Epithelial cell of esophagus (primary cell): ENCODE measurements around the gene PAGR1.

Experiments
- DNase-seq: peaks from one replicate; pipeline ENCODE4 v3.0.0; 2010; ENCODE audit warnings: low read depth
- H3K4me3 ChIP-seq: 2 replicates; pipeline ENCODE4 v1.5.1; 2011; ENCODE audit warnings: mild to moderate bottlenecking, low read length, control low read depth
- TF ChIP-seq, protein P1 (sequence below): IDR thresholded peaks from 2 replicates; pipeline ENCODE4 v1.5.1; 2011; ENCODE audit warnings: low read depth, mild to moderate bottlenecking, low read length, control low read depth, inconsistent platforms; ENCODE audit not compliant: insufficient read depth; ENCODE audit errors: missing control alignments

The PAGR1 gene

DNA sequence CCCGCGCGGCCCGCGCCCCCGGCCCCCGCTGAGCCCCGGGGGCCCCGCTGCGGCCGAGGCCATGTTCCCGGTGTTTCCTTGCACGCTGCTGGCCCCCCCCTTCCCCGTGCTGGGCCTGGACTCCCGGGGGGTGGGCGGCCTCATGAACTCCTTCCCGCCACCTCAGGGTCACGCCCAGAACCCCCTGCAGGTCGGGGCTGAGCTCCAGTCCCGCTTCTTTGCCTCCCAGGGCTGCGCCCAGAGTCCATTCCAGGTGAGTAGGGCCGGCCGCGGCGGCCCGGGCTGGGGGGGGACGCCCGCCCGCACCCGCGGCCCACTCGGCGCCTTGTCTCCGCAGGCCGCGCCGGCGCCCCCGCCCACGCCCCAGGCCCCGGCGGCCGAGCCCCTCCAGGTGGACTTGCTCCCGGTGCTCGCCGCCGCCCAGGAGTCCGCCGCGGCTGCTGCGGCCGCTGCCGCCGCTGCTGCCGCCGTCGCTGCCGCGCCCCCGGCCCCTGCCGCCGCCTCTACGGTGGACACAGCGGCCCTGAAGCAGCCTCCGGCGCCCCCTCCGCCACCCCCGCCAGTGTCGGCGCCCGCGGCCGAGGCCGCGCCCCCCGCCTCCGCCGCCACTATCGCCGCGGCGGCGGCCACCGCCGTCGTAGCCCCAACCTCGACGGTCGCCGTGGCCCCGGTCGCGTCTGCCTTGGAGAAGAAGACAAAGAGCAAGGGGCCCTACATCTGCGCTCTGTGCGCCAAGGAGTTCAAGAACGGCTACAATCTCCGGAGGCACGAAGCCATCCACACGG, 9.1 kb upstream of the PAGR1 start:
- peak overlapping the region; percentile 60 for H3K4me3 ChIP-seq
- no peak for DNase-seq
- TF ChIP-seq, protein P1, sequence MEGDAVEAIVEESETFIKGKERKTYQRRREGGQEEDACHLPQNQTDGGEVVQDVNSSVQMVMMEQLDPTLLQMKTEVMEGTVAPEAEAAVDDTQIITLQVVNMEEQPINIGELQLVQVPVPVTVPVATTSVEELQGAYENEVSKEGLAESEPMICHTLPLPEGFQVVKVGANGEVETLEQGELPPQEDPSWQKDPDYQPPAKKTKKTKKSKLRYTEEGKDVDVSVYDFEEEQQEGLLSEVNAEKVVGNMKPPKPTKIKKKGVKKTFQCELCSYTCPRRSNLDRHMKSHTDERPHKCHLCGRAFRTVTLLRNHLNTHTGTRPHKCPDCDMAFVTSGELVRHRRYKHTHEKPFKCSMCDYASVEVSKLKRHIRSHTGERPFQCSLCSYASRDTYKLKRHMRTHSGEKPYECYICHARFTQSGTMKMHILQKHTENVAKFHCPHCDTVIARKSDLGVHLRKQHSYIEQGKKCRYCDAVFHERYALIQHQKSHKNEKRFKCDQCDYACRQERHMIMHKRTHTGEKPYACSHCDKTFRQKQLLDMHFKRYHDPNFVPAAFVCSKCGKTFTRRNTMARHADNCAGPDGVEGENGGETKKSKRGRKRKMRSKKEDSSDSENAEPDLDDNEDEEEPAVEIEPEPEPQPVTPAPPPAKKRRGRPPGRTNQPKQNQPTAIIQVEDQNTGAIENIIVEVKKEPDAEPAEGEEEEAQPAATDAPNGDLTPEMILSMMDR: no peak

DNA sequence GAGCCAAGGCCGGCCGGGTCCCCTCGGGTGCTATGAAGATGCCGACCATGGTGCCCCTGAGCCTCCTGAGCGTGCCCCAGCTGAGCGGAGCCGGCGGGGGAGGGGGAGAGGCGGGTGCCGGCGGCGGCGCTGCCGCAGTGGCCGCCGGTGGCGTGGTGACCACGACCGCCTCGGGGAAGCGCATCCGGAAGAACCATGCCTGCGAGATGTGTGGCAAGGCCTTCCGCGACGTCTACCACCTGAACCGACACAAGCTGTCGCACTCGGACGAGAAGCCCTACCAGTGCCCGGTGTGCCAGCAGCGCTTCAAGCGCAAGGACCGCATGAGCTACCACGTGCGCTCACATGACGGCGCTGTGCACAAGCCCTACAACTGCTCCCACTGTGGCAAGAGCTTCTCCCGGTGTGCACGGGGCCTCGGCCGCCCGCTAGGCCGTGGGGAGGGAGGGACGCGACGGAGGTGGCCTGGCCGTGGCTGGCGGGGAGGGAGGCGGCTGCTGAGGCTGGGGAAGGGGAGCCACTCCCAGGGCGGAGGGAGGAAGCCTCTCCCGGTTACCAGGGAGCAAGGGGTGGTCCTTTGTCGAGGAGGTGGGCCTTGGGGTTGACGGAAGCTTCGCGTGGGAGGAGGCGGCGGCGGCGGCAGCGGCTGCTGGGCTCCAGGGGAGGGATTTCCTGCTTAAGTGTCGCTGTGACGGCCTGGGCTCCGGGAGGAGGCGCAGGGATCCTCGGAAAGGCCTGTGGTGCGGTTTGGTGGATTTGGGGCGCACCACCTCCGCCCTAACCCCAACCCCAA, 8.3 kb upstream of the PAGR1 start:
- TF ChIP-seq, protein P1: peak; percentile 45
- DNase-seq: peak; percentile 94
- H3K4me3 ChIP-seq: peak overlapping the region; percentile 60

DNA sequence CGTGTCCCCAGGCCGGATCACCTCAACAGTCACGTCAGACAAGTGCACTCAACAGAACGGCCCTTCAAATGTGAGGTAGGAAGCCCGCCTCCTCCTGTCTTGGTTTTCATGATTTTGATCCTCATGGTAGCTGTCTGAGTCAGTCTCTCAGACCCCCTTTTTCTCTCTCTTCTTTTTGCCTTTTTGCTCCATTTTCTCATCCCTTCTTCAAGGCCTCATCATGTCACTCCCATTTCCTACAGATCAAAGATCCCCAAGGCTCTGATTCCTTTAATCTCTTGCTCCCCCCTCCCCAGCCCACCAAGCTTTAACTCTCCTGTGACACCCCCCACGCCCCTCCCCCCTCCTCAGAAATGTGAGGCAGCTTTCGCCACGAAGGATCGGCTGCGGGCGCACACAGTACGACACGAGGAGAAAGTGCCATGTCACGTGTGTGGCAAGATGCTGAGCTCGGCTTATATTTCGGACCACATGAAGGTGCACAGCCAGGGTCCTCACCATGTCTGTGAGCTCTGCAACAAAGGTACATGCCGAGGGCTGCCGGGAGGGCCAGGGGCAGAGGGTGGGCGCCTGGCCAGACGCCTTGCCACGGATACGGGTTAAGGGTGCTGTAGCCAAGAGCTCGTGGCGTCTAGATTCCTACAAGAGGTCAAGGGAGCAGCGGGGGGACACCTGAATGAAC, 7.6 kb upstream of the PAGR1 start:
- DNase-seq: no peak
- TF ChIP-seq, protein P1: no peak

DNA sequence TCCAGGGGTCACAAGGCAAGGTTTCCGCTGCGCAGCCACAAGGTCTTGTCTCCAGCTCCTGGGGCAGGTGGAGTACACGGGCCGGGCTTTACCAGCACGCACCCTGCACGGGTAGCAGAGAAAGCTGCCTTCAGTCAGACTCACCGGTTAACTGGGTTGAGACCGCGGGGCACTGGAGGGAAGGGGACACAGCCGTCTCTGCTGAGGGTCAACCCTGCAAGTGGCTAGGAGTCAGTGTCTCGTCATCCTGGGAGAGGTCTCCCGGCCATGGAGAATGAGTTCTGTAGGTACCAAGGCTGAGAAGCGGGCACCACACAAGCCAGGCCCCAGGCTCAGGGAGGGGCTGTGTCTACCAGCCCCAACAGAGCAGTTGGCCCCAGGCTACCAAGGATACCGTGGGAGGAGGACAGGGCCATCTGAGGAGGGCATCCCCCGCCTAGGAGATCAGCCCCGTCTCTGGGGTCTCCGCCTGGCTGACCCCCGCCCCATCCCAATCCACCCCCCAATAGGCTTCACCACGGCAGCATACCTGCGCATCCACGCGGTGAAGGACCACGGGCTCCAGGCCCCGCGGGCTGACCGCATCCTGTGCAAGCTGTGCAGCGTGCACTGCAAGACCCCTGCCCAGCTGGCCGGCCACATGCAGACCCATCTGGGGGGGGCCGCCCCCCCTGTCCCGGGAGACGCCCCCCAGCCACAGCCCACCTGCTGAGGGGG, 6.8 kb upstream of the PAGR1 start:
- DNase-seq: no peak
- H3K4me3 ChIP-seq: peak overlapping the region; percentile 60
- TF ChIP-seq, protein P1: no peak

More for the DNA sequence above, 7.6 kb upstream of the PAGR1 start:
- H3K4me3 ChIP-seq: peak overlapping the region; percentile 60

DNA sequence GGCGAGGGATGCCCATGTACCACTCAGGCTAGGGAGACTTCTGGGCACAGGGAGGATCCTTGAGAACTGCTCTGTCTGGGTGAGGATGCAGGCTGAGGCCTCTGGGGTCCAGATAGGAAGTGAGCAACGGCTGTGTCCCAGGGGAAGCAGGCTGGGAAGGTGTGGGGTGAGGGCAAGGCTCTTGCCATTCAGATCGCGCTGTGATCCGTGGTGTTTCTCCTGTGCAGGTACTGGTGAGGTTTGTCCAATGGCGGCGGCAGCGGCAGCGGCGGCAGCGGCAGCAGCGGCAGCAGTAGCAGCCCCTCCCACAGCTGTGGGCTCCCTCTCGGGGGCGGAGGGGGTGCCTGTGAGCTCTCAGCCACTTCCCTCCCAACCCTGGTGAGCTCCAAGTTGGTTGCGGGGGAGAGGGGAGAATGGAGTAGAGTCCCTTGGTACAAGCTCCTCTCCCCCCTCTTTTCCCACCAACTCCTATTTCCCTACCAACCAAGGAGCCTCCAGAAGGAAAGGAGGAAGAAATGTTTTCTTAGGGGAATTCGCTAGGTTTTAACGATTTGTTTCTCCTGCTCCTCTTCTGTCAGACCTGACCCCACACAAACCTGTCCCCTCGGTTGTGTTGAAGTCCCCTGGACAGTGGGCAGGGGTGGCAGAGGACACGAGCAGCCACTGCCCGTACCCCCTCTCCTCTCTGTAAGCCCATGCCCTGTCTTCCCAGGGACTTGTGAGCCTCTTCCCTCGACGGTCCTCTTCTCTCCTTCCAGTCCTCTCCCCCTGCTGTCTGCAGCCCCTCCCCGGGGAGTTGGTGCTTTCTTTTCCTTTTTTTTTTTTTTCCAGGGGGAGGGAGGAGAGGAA, 5.9 kb upstream of the PAGR1 start:
- DNase-seq: no peak
- H3K4me3 ChIP-seq: no peak overlapping the region

More for the DNA sequence above, 5.9 kb upstream of the PAGR1 start:
- TF ChIP-seq, protein P1: no peak
